CD4-positive, alpha-beta T cell treated with Interleukin-17A for 4 hours (primary cell): ENCODE data around the gene ARL5B.

ENCODE experiments used
- DNase-seq: peaks from one replicate; pipeline ENCODE4 v3.0.0-alpha.2; 2020; ENCODE audit warnings: mixed read lengths

Gene ARL5B

GRCh38 chr10:18713077-18713476 lies 53.8 kb downstream of the ARL5B start:
- no peak for DNase-seq

- no peak for DNase-seq
These were observed 59.8 kb downstream of the ARL5B start for GRCh38 chr10:18718991-18719390.

- no peak for DNase-seq
These were observed 60.6 kb downstream of the ARL5B start for GRCh38 chr10:18719811-18720210.

GRCh38 chr10:18721067-18721466 lies 61.8 kb downstream of the ARL5B start:
- DNase-seq, result no peak

GRCh38 chr10:18723801-18724200 lies 64.6 kb downstream of the ARL5B start:
- no peak for DNase-seq
